Spleen (tissue), 7 donors: ENCODE data around the gene TMEM256.

ENCODE experiments used
- POLR2A ChIP-seq, 3 donors: fragments of 450-650 bp; IDR thresholded peaks; one replicate each; pipeline ENCODE4 v1.5.1; 2017; ENCODE audit warnings: antibody characterized with exemption in 3 of 3, mild to moderate bottlenecking in 1 of 3
- POLR2AphosphoS5 ChIP-seq, 3 donors: sonication (generic); formaldehyde crosslinking; IDR thresholded peaks; one replicate each; pipeline ENCODE4 v1.5.1; 2017; ENCODE audit warnings: antibody characterized with exemption in 3 of 3
- TF ChIP-seq, protein P1 (sequence below), 11 experiments: fragments of 200-600 bp in 7 of 11; fragments of 450-650 bp in 4 of 11; sonication (generic) in 4 of 11; IDR thresholded peaks in 8 of 11; conservative IDR thresholded peaks in 3 of 11; 1 replicate in 7 of 11; 2 replicates in 4 of 11; pipeline versions ENCODE4 v1.4.0 to v1.8.0; 2016 to 2021; ENCODE audit warnings: antibody characterized with exemption in 11 of 11, inconsistent platforms in 4 of 11, mild to moderate bottlenecking in 1 of 11
- donor health status: DM: no; HTN: no; CAD: no; lungs with moderate emphysema.
- donor health status: DM: no; HTN: no; CAD: no.
- donor health status: DM: no; HTN: no; CAD: no.

GRCh38 chr17:7374353-7374752, 29.5 kb downstream of the TMEM256 start:
- TF ChIP-seq, protein P1, sequence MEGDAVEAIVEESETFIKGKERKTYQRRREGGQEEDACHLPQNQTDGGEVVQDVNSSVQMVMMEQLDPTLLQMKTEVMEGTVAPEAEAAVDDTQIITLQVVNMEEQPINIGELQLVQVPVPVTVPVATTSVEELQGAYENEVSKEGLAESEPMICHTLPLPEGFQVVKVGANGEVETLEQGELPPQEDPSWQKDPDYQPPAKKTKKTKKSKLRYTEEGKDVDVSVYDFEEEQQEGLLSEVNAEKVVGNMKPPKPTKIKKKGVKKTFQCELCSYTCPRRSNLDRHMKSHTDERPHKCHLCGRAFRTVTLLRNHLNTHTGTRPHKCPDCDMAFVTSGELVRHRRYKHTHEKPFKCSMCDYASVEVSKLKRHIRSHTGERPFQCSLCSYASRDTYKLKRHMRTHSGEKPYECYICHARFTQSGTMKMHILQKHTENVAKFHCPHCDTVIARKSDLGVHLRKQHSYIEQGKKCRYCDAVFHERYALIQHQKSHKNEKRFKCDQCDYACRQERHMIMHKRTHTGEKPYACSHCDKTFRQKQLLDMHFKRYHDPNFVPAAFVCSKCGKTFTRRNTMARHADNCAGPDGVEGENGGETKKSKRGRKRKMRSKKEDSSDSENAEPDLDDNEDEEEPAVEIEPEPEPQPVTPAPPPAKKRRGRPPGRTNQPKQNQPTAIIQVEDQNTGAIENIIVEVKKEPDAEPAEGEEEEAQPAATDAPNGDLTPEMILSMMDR (IDR thresholded peaks at IDR 0.05 in 8 of 11, conservative IDR thresholded peaks at IDR 0.05 in 3 of 11): no peak
- TF ChIP-seq POLR2A (IDR thresholded peaks at IDR 0.05) (no peak), POLR2AphosphoS5 (IDR thresholded peaks at IDR 0.05) (no peak)
